IPS-18c (cell line): ENCODE data around the gene TPST2.

Experiments
- H3K4me3 ChIP-seq: 2 replicates; pipeline ENCODE4 v1.7.0; 2013; ENCODE audit warnings: low read depth, mild to moderate bottlenecking, low read length, moderate library complexity; ENCODE audit not compliant: insufficient read depth
- H3K9me3 ChIP-seq: one replicate; pipeline ENCODE4 v1.6.1; 2013; ENCODE audit warnings: mild to moderate bottlenecking, low read length, moderate library complexity; ENCODE audit not compliant: control insufficient read depth, insufficient read depth

TPST2 gene

DNA sequence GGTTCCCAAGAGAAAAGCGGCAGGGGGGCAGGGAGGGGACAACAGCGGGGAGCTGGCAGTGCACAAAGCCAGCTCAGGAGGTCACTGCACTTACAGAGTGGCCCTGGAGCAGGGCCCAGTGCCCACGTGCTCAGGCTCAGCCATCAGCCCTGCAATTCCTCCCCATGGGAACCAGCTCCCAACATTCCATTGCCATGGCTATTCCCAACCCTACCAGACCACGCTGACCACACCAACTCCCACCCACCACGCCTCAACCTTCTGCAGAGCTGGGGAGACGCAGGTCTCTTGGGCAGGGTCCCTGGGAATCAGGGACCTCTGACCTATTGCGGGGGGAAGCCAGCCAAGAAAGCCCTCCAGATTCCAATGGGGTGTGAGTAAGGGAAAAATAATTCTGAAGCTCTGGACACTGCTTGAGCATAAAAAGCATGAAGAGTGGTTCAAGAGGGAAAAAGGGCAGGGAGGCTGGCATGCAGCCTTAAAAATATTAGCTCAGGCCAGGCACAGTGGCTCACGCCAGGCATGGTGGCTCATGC, 39.4 kb downstream of the TPST2 start:
- Histone ChIP-seq H3K4me3 (no peak overlapping the region; the same call in 1 of the 2 replicates), H3K9me3 (no peaks in the 10 kb centered on the region)

DNA sequence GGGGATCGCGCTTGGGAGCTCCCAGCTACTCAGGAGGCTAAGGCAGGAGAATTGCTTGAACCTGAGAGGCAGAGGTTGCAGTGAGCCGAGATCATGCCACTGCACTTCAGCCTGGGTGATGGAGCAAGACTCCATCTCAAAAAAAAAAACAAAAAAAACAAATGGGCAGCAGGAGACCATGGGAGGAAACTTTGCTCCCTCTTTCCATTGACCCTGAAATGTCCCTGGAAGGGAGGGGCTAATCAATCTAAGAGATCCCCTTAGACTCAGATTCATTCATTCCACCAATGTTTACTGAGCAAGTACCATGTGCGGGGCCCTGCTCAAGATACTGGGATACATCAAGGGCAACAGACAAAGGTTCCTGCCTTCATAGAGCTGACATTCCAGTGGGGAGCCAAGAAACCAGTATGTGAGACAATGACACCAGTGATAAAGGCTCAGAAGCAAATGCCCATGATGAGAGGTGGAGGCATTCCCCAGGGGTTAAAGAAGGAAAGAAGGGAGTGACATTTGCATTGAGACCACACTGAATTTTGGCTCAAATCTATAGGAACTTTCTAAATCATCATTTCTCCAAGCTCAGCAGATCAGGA, 39.9 kb downstream of the TPST2 start:
- H3K9me3 ChIP-seq, result no peaks in the 10 kb centered on the region
- no peak overlapping the region; the same call in 1 of the 2 replicates for H3K4me3 ChIP-seq

DNA sequence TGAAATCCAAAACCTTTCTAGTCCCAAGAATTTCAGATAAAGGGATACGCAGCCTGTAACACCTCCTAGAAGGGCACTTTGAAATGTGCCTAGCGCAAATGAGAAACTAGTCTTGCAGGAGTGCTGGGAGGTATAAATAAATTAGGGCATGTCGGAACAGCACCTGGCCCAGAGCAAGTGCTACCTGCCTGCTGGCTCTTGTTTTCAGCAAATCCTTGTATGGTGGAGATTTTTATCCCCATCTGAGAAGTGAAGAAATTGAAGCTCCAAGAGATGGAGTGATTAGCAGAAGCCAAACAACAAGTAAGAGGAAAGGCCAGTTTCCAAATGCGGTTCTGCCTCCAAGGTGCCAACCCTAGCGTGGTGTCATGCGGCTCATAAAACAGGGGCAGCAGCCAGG, 40.9 kb downstream of the TPST2 start:
- Histone ChIP-seq H3K4me3 (no peak overlapping the region), H3K9me3 (no peaks in the 10 kb centered on the region)

DNA sequence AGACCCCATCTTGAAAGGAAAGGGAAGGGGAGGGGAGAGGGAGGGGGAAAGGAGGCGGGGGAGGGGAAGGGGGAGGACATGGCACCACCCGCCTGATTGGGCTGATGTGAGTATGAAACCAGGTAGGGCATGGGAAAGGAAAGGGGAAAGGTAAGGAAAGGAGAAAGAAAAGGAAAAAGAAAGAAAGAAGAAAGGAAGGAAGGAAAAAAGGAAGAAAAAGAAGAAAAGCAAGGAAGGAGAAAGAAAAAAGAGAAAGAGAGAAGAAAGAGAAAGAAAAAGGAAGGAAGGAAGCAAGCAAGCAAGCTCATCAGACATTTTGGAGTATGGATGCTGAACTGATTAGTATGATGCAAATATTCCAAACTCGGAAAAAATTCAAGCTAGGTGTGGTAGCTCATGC, 41.6 kb downstream of the TPST2 start:
- Histone ChIP-seq H3K4me3 (no peak overlapping the region), H3K9me3 (no peaks in the 10 kb centered on the region)

DNA sequence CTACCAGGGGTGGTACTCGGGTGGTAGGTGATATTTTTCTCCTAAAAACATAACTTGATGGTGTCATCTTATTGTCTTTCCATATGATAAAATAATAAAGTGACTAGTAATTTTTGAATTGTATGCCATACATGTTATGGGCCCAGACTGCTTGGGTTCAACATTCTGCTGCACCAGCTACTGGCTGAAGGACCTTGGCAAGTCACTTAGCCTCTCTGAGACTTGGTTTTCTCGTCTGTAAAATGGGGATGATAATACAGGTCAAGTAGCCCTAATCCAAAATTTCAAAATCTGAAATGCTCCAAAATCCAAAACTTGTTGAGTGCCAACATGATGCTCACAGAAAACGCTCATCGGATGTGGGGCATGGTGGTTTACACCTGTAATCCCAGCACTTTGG, 42.1 kb downstream of the TPST2 start:
- Histone ChIP-seq H3K9me3 (no peaks in the 10 kb centered on the region), H3K4me3 (no peak overlapping the region)

DNA sequence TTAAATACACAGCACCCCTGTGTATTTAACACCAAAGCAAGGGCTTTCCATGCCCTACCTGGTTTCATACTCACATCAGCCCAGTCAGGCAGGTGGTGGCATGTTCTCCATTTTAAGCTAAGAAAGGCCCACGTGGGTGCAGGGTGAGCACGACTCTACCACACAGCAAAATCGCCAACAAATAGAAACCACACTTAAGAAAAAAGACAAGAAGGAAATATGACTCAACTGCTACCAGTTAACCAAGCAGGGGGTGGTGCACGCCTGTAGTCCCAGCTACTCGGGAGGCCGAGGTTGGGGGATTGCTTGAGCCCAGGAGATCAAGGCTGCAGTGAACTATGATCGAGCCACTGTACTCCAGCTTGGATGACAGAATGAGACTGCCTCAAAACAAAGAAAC, 42.5 kb downstream of the TPST2 start:
- Histone ChIP-seq H3K4me3 (no peak overlapping the region), H3K9me3 (no peaks in the 10 kb centered on the region)

DNA sequence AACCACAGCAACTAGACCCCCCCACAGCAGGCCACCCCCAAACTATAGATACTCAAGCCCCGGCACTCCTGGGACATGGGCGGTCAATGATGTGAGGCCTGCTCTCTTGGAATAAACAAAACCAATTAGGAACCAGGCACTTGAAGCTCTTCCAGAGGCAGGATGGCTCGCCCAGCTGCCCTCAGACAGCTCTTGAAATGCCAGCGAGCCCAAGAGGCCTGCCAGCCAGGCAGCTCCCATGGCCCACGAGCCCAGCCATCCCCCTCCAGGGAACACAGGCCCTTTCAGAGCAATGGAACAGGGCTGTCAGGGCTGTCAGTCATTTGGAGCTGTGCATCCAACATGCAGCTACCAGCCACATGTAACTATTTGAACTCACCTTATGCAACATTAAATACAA, 43.6 kb downstream of the TPST2 start:
- Histone ChIP-seq H3K4me3 (no peak overlapping the region), H3K9me3 (no peaks in the 10 kb centered on the region)

DNA sequence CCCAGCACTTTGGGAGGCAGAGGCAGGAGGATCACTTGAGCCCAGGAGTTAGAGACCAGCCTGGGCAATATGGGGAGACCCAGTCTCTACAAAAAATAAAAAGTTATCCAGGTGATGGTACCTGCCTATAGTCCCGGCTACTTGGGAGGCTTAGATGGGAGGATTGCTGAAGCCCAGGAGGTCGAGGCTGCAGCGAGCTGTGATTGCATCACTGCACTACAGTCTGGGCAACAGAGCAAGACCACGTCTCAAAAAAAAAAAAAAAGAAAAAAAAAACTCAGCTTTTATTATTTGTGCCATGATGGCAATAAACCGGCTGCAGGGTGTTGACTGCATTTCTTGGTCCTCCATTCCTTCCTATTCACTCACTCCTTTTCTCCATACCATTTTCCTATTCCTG, 44.1 kb downstream of the TPST2 start:
- no peaks in the 10 kb centered on the region for H3K9me3 ChIP-seq

DNA sequence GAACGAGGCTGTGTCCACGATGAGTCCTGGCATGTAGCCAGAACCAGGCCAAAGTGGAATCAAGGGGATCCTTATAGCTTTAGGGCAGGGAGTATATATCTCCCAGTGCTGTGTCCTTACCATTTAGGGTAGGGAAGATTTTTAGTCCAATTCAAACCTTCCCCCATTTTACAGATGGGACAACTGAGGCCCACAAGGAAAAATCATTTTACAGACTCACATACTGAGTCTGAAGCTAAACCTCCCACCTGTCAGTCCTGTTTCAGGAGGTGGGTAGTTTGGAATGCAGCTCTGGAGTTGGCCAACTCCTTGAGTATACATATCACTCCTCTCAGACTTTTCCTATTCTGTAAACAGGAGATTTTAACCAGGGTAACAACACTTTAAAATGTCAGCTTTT, 44.5 kb downstream of the TPST2 start:
- Histone ChIP-seq H3K9me3 (no peaks in the 10 kb centered on the region), H3K4me3 (no peak overlapping the region)

More for the DNA sequence above, 44.1 kb downstream of the TPST2 start:
- H3K4me3 ChIP-seq, result no peak overlapping the region

DNA sequence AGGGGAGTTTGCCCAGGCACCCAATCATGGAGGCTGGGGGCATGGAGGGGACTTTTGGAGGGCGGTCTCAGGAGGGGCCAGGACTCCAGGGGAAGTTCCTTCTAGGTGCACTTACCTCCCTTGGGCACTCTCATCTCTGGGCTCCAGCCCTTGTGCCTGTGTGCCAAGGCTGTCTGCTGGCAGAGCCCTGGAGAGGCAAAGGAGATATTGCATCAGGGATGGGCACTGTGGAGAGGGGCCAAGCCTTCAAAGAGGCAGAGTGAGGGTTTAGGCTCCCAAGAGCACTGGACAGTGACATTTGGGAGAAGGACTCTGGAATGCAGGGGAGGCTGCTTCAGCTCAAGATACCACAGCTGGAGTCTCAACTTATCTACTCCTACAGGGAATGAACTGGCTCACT, 45.4 kb downstream of the TPST2 start:
- no peaks in the 10 kb centered on the region for H3K9me3 ChIP-seq
- no peak overlapping the region for H3K4me3 ChIP-seq

DNA sequence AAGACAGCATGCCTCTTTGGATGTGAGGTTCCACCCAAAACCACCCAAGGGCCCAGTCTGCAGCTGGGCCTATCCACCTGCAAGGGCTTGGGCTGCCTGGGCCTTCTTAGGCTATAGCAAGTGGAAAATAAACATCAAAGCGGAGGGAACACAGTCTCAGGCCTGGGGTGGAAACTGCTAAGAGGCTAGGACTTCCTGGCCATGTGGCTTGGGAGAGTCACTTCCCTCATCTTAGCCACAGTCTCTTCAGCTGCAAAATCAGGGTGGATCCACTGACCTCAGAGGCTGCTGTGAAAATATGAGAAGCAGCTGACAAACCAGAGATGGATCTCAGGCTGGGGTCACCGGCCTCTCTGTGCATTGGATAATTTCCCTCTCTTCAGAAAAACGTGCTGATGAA, 47.1 kb downstream of the TPST2 start:
- no peak overlapping the region for H3K4me3 ChIP-seq

DNA sequence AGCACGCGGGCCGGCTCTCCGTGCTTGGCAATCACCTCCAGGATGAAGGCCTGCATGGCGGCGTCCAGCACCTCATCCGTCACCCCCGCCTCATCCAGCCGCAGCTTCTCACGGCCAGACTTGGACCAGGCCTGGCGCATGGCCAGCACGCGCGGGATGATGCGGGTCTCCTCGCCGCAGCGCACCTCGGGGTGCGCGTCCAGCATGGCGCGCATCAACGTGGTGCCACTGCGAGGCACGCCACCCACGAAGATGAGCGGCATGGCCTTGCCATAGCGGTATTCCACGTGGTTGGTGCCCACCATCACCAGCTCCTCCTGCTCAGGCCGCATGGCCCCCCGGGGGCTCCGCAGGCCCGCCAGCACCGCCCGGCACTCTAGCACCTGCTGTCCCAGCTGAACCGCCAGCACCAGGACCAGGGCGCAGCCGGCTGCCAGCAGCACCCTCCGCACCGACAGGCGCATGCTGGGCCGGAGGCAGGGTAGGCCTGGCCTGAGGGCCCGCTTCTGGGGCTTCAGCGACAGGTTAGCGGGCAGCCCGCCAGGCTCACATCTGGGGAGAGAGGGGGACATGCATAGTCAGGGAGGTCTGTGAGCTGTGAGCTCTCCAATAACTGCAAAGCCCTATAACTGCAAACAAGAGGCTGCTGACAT, 48.6 kb downstream of the TPST2 start:
- H3K9me3 ChIP-seq, result no peaks in the 10 kb centered on the region
- no peak overlapping the region for H3K4me3 ChIP-seq

More for the DNA sequence above, 47.1 kb downstream of the TPST2 start:
- no peaks in the 10 kb centered on the region for H3K9me3 ChIP-seq

DNA sequence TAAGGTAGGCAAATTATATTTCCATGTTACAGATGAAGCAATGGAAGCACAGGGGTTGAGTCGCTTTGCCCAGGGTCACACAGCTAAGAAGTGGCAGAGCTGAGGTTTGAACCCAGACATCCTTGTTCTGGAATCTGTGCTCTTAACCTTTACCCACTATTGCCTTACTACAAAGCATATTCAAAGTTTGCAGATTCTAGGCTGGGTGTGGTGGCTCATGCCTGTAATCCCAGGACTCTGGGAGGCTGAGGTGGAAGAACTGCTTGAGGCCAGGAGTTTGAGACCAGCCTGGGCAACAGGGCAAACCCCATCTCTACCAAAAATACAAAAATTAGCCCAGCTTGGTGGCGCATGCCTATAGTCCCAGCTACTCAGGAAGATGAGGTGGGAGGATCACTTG, 49.8 kb downstream of the TPST2 start:
- Histone ChIP-seq H3K4me3 (no peak overlapping the region), H3K9me3 (no peaks in the 10 kb centered on the region)

DNA sequence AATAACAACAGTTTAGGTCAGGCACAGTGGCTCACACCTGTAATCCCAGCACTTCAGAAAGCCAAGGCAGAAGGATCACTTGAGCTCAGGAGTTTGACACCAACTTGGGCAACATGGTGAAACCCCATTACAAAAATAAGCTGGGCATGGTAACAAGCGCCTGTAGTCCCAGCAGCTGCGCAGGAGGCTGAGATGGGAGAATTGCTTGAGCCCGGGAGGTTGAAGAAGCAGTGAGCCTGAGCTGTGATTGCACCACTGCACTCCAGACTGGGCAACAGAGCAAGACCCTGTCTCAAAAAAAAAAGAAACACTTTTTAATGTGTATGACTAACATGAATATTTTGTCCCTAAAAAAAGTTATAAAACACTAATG, 53.2 kb downstream of the TPST2 start:
- H3K4me3 ChIP-seq, result no peak overlapping the region

DNA sequence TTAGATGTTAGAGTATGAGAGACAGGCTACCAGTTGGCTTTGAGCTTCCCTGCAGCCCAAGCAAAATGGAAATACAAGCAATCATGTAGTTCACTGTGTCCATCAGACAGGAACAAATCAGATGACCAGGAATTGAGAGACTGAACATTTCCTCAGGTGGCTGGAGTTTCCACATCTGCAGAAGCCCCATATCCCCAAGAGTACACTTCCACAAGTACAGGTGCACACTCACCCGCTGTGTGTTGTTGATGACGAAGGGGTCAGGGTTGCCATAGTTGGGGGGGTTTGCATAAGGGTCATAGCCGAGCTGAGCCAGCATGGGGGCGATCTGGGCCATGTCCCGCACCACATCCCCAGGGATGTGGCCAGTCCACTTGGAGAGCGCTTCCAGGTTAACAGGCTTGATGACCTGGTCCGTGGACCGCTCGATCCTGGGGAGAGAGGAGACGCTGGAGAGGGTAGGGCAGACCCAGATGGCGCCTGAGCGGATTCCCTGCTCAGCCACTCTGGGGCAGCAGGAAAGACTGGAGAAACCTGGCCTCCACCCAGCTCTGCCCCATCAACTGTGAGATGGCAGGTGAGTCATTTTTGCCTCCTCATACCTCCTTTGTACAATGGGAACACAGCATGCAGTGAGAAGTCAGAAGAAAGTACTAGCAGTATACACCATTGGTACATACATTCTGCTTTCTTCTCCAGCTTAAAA, 53.7 kb downstream of the TPST2 start:
- H3K4me3 ChIP-seq, result no peak overlapping the region
- H3K9me3 ChIP-seq, result no peaks in the 10 kb centered on the region

More for the DNA sequence above, 53.2 kb downstream of the TPST2 start:
- H3K9me3 ChIP-seq, result no peaks in the 10 kb centered on the region

DNA sequence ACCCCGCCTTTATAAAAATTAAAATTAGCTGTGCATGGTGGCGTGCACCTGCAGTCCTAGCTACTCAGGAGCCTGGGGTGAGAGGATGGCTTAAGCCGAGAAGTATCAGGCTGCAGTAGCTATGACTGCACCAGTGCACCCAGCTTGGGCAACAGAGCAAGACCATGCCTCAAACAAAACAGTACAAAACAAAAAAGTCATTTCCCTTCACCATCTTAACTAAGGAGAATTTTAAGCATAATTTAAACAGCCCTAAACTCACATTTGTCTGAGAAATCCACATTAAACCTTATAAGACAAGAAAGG, 54.4 kb downstream of the TPST2 start:
- no peaks in the 10 kb centered on the region for H3K9me3 ChIP-seq
- no peak overlapping the region for H3K4me3 ChIP-seq

DNA sequence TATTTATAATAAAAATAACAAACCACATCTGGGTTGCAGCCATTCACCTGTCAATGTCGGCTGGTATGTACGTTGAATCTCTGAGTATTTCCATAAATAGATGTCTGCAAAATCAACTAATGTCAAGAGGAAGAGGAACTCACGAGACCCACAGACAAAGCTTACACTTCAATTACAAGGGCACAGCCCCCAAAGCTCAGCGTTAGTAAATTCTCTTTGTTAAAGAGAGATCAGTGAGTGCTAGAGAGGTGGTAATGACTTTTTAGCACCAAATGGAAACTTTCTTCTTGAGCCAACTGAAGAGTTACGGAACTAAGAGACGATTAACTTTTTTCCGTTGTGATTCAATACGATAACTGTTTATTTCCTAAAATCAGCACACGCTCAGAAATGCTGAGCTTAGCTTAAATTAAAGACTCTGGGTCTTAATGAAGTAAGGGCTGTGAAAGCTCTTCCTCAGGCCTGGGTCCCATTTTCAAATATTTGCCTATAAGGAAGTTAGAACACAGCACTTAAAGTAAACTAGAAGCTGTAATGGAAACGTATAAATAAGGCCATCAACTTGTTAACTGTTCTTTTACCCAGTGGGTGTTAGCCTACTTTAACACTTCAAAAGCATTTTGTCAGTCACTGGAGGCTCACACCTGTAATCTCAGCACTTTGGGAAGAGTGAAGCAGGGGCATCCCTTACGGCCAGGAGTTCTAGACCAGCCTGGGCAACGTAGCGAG, 54.9 kb downstream of the TPST2 start:
- Histone ChIP-seq H3K4me3 (no peak overlapping the region), H3K9me3 (no peaks in the 10 kb centered on the region)
